ENCODE data around the gene NR1H2.

NR1H2 gene

GRCh38 chr19:50362656-50363424 is 13.4 kb upstream of the NR1H2 start:
- Histone ChIP-seq H3K36me3 (ENCODE audit: control insufficient read depth, insufficient read depth, low read length) (no peaks in the 10 kb centered on the region), H3K9ac (ENCODE audit: low read depth, low read length) (no peak overlapping the region), H3K4me1 (ENCODE audit: control insufficient read depth, insufficient read depth, low read length) (no peaks in the 10 kb centered on the region), H3K9me3 (ENCODE audit: control insufficient read depth, insufficient read depth, low read length) (no peaks in the 10 kb centered on the region), H3K27ac (ENCODE audit: low read depth, low read length) (no peak overlapping the region), H3K4me3 (ENCODE audit: low read depth, low read length) (no peak overlapping the region), H3K27me3 (ENCODE audit: control insufficient read depth, insufficient read depth, low read length) (no peaks in the 10 kb centered on the region)

- Histone ChIP-seq H3K4me3 (ENCODE audit: low read depth, low read length) (no peak within 1 kb of the TSS), H3K4me1 (ENCODE audit: control insufficient read depth, insufficient read depth, low read length) (no peaks in the 10 kb centered on the region), H3K36me3 (ENCODE audit: control insufficient read depth, insufficient read depth, low read length) (no peaks in the 10 kb centered on the region), H3K9me3 (ENCODE audit: control insufficient read depth, insufficient read depth, low read length) (no peaks in the 10 kb centered on the region), H3K27ac (ENCODE audit: low read depth, low read length) (no peak within 1 kb of the TSS), H3K9ac (ENCODE audit: low read depth, low read length) (no peak within 1 kb of the TSS), H3K27me3 (ENCODE audit: control insufficient read depth, insufficient read depth, low read length) (no peaks in the 10 kb centered on the region)
Observed at GRCh38 chr19:50365434-50366306, 10.6 kb upstream of the NR1H2 start, which contains the start of gene NAPSA. NAPSA (minus strand) TSS chr19:50365639; CDS start chr19:50365621, 18 bp downstream.

GRCh38 chr19:50368649-50369570 is 7.3 kb upstream of the NR1H2 start:
- Histone ChIP-seq H3K9me3 (ENCODE audit: control insufficient read depth, insufficient read depth, low read length) (no peaks in the 10 kb centered on the region), H3K36me3 (ENCODE audit: control insufficient read depth, insufficient read depth, low read length) (no peaks in the 10 kb centered on the region), H3K27ac (ENCODE audit: low read depth, low read length) (peak overlapping the region; percentile 68), H3K9ac (ENCODE audit: low read depth, low read length) (peak overlapping the region; percentile 63), H3K4me3 (ENCODE audit: low read depth, low read length) (peak overlapping the region; percentile 76), H3K4me1 (ENCODE audit: control insufficient read depth, insufficient read depth, low read length) (no peaks in the 10 kb centered on the region), H3K27me3 (ENCODE audit: control insufficient read depth, insufficient read depth, low read length) (no peaks in the 10 kb centered on the region)

GRCh38 chr19:50371914-50372475 is 4.3 kb upstream of the NR1H2 start:
- Histone ChIP-seq H3K27me3 (ENCODE audit: control insufficient read depth, insufficient read depth, low read length) (no peaks in the 10 kb centered on the region), H3K4me3 (ENCODE audit: low read depth, low read length) (no peak overlapping the region), H3K9me3 (ENCODE audit: control insufficient read depth, insufficient read depth, low read length) (no peaks in the 10 kb centered on the region), H3K27ac (ENCODE audit: low read depth, low read length) (no peak overlapping the region), H3K9ac (ENCODE audit: low read depth, low read length) (no peak overlapping the region), H3K4me1 (ENCODE audit: control insufficient read depth, insufficient read depth, low read length) (no peaks in the 10 kb centered on the region), H3K36me3 (ENCODE audit: control insufficient read depth, insufficient read depth, low read length) (no peaks in the 10 kb centered on the region)

- Histone ChIP-seq H3K36me3 (ENCODE audit: control insufficient read depth, insufficient read depth, low read length) (peaks cover 47% of the 10 kb centered on the region), H3K4me3 (ENCODE audit: low read depth, low read length) (peak overlapping the region; percentile 52), H3K9ac (ENCODE audit: low read depth, low read length) (no peak overlapping the region), H3K4me1 (ENCODE audit: control insufficient read depth, insufficient read depth, low read length) (no peaks in the 10 kb centered on the region), H3K9me3 (ENCODE audit: control insufficient read depth, insufficient read depth, low read length) (no peaks in the 10 kb centered on the region), H3K27me3 (ENCODE audit: control insufficient read depth, insufficient read depth, low read length) (no peaks in the 10 kb centered on the region), H3K27ac (ENCODE audit: low read depth, low read length) (no peak overlapping the region)
Observed at GRCh38 chr19:50377051-50377461, 799 bp downstream of the NR1H2 start.

- peak overlapping the region; percentile 52; the same call in 1 of the 2 replicates for H3K4me3 ChIP-seq (ENCODE audit: low read depth, low read length)
- H3K9me3 ChIP-seq (ENCODE audit: control insufficient read depth, insufficient read depth, low read length) = no peaks in the 10 kb centered on the region
- H3K36me3 ChIP-seq (ENCODE audit: control insufficient read depth, insufficient read depth, low read length) = peaks cover 51% of the 10 kb centered on the region
- H3K9ac ChIP-seq (ENCODE audit: low read depth, low read length) = no peak overlapping the region
- H3K4me1 ChIP-seq (ENCODE audit: control insufficient read depth, insufficient read depth, low read length) = no peaks in the 10 kb centered on the region
- no peaks in the 10 kb centered on the region for H3K27me3 ChIP-seq (ENCODE audit: control insufficient read depth, insufficient read depth, low read length)
- H3K27ac ChIP-seq (ENCODE audit: low read depth, low read length) = no peak overlapping the region
Observed at GRCh38 chr19:50377517-50377916, 1.3 kb downstream of the NR1H2 start.

- no peaks in the 10 kb centered on the region for H3K27me3 ChIP-seq (ENCODE audit: control insufficient read depth, insufficient read depth, low read length)
- peaks cover 3% of the 10 kb centered on the region for H3K4me1 ChIP-seq (ENCODE audit: control insufficient read depth, insufficient read depth, low read length)
- H3K4me3 ChIP-seq (ENCODE audit: low read depth, low read length) = no peak overlapping the region
- H3K27ac ChIP-seq (ENCODE audit: low read depth, low read length) = no peak overlapping the region
- no peaks in the 10 kb centered on the region for H3K9me3 ChIP-seq (ENCODE audit: control insufficient read depth, insufficient read depth, low read length)
- peaks cover 52% of the 10 kb centered on the region for H3K36me3 ChIP-seq (ENCODE audit: control insufficient read depth, insufficient read depth, low read length)
- H3K9ac ChIP-seq (ENCODE audit: low read depth, low read length) = no peak overlapping the region
Observed at GRCh38 chr19:50378169-50378862, 2.1 kb downstream of the NR1H2 start.

- H3K9ac ChIP-seq (ENCODE audit: low read depth, low read length) = no peak overlapping the region
- H3K4me1 ChIP-seq (ENCODE audit: control insufficient read depth, insufficient read depth, low read length) = peaks cover 6% of the 10 kb centered on the region
- H3K9me3 ChIP-seq (ENCODE audit: control insufficient read depth, insufficient read depth, low read length) = no peaks in the 10 kb centered on the region
- no peaks in the 10 kb centered on the region for H3K27me3 ChIP-seq (ENCODE audit: control insufficient read depth, insufficient read depth, low read length)
- no peak overlapping the region for H3K4me3 ChIP-seq (ENCODE audit: low read depth, low read length)
- peaks cover 52% of the 10 kb centered on the region for H3K36me3 ChIP-seq (ENCODE audit: control insufficient read depth, insufficient read depth, low read length)
- H3K27ac ChIP-seq (ENCODE audit: low read depth, low read length) = no peak overlapping the region
Observed at GRCh38 chr19:50378863-50379236, 2.6 kb downstream of the NR1H2 start.

GRCh38 chr19:50379602-50380001 is 3.3 kb downstream of the NR1H2 start:
- Histone ChIP-seq H3K4me3 (ENCODE audit: low read depth, low read length) (no peak overlapping the region), H3K9me3 (ENCODE audit: control insufficient read depth, insufficient read depth, low read length) (no peaks in the 10 kb centered on the region), H3K27ac (ENCODE audit: low read depth, low read length) (no peak overlapping the region), H3K4me1 (ENCODE audit: control insufficient read depth, insufficient read depth, low read length) (peaks cover 6% of the 10 kb centered on the region), H3K27me3 (ENCODE audit: control insufficient read depth, insufficient read depth, low read length) (no peaks in the 10 kb centered on the region), H3K9ac (ENCODE audit: low read depth, low read length) (no peak overlapping the region), H3K36me3 (ENCODE audit: control insufficient read depth, insufficient read depth, low read length) (peaks cover 52% of the 10 kb centered on the region)

GRCh38 chr19:50380137-50380536 is 3.9 kb downstream of the NR1H2 start:
- H3K4me3 ChIP-seq (ENCODE audit: low read depth, low read length) = no peak overlapping the region
- no peak overlapping the region for H3K27ac ChIP-seq (ENCODE audit: low read depth, low read length)
- H3K4me1 ChIP-seq (ENCODE audit: control insufficient read depth, insufficient read depth, low read length) = peaks cover 6% of the 10 kb centered on the region
- no peaks in the 10 kb centered on the region for H3K27me3 ChIP-seq (ENCODE audit: control insufficient read depth, insufficient read depth, low read length)
- H3K9me3 ChIP-seq (ENCODE audit: control insufficient read depth, insufficient read depth, low read length) = no peaks in the 10 kb centered on the region
- H3K9ac ChIP-seq (ENCODE audit: low read depth, low read length) = no peak overlapping the region
- H3K36me3 ChIP-seq (ENCODE audit: control insufficient read depth, insufficient read depth, low read length) = peaks cover 52% of the 10 kb centered on the region

All from HUES48 (cell line).